HG02610 (cell line): ENCODE results near the gene ABCC6.

Source experiments
- ATAC-seq: cut with Tn5 transposase; IDR thresholded peaks from one replicate; pipeline ENCODE4 v1.9.1; 2021; ENCODE audit warnings: mild to moderate bottlenecking, moderate library complexity; ENCODE audit not compliant: unreplicated experiment

Gene ABCC6

DNA sequence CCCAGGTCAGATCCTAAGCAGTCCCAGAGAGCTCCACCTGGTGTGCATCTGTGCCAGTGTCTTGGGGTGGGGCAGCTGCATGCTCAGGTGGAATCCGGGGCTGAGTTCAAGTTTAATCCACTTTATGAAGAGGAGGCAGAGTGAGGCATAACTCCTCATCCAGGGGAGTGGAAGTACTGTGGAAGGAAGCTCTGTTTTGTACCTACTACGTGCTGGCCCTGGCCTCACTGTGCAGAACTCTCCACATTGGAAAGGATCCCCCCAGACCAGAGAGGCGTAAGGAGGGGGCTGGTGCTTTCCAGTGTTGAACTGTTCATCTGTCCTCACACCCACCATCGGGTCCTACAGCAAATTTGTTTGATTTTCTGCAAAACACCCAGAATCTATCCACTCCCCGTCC is 78.0 kb downstream of the ABCC6 start:
- no peak for ATAC-seq

DNA sequence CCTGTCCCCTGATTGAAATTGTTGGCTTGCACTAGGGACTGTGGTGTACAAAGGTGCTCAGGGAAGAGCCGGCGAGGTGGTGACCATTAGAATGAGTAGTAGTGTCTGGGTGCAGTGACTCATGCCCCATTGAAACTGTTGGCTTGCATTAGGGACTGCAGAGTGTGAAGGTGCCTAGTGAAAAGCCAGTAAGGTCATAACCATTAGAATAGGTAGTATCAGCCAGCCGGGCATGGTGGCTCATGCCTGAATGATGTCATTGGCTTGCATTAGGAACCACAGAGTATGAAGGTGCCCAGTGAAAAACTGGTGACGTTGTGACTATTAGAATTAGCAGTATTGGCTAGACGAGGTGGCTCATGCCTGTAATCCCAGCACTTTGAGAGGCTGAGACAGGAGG is 78.9 kb downstream of the ABCC6 start:
- no peak for ATAC-seq

GRCh38 chr16:16143931-16144330 is 79.4 kb downstream of the ABCC6 start:
- no peak for ATAC-seq

- no peak for ATAC-seq
These were observed 80.1 kb downstream of the ABCC6 start for GRCh38 chr16:16143038-16143763.

DNA sequence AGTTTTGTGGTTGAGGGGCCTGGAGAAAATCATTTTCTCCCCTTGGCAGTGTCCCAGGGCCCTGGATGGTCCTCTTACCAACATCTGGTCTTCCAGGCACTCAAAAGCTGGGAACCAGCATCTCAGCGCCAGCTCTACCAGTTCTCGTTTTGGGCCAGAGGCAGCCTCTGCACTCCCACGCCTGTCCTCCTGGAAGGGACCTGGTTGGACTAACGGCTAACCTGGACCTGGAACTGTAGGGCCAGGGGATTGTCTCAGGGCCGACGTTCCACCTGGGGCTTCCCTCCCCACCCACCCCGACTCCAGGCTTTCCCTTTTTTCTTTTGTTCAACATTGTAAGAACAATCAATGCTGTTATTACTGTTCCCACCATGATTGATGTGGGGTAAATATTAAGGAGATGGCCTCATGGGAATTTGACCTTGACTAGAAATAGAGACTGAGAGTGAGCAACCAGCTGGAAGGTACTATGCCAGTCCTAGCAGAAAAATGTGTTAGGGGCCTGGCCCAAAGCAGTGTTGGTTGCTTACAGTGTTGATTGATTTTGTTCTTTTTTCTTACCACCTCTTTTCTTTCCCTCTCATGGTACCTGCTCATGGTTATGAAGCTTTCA is 81.4 kb downstream of the ABCC6 start:
- no peak for ATAC-seq

DNA sequence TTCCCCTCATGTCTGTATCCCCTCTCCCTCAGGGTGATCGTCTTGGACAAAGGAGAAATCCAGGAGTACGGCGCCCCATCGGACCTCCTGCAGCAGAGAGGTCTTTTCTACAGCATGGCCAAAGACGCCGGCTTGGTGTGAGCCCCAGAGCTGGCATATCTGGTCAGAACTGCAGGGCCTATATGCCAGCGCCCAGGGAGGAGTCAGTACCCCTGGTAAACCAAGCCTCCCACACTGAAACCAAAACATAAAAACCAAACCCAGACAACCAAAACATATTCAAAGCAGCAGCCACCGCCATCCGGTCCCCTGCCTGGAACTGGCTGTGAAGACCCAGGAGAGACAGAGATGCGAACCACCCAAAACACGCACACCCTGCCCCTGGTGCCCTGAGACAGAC is 82.2 kb downstream of the ABCC6 start:
- no peak for ATAC-seq

DNA sequence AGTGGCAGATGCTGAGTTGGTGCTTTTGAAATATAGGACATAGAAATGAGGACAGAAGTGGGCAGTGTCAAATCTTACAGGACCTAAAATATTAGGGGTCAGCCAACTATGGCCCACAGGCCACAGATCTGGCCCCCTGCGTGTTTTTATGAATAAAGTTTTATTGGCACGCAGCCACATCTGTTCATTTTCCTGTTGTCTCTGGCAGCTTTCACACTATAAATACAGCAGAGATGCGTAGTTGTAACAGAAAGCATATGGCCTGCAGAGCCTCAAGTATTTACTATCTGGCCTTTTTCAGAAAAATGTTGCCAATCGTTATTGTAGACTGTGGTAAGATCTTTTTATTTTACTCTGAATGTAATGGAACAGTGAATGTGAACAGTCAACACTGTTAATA is 82.8 kb downstream of the ABCC6 start:
- no peak for ATAC-seq

DNA sequence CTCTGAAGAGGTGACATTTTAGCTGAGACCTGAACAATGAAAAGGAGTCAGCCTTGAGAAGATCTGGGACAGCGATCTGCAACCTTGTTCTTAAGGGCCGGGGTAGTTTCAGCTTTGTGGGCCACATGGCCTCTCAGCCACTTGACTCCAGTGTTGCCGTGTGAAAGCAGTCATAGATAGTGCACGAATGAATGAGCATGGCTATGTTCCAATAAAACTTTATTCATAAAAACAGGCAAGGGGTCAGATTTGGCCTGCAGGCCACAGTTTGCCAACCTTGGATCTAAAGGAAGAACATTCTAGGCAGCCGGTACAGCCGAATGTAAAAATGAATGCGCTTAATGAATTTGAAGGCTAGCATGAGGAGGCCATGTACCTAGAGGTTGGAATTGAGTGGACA is 83.5 kb downstream of the ABCC6 start:
- ATAC-seq = no peak

- no peak for ATAC-seq
These were observed 84.2 kb downstream of the ABCC6 start for GRCh38 chr16:16139061-16139460.

- no peak for ATAC-seq
These were observed 85.2 kb downstream of the ABCC6 start for GRCh38 chr16:16138034-16138635.

DNA sequence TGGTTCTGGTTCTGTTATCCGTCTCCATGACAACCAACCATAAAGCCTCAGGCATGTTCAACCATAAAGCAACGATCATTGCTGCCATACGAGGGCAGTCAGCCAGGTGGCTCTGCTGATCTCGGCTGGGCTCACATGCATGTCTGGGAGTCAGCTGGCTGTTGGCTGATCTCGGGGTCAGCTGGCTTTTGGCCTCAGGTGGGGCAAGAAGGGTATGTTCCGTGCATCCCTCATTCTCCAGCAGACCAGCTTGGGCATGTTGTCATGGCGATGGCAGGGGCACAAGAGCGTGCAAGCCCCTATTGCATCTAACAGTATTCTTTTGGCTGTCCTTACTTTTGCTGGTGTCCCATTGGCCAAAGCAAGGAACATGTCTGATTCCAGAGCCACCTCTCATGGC is 86.2 kb downstream of the ABCC6 start:
- ATAC-seq = no peak

- no peak for ATAC-seq
These were observed 86.7 kb downstream of the ABCC6 start for GRCh38 chr16:16136588-16136987.

DNA sequence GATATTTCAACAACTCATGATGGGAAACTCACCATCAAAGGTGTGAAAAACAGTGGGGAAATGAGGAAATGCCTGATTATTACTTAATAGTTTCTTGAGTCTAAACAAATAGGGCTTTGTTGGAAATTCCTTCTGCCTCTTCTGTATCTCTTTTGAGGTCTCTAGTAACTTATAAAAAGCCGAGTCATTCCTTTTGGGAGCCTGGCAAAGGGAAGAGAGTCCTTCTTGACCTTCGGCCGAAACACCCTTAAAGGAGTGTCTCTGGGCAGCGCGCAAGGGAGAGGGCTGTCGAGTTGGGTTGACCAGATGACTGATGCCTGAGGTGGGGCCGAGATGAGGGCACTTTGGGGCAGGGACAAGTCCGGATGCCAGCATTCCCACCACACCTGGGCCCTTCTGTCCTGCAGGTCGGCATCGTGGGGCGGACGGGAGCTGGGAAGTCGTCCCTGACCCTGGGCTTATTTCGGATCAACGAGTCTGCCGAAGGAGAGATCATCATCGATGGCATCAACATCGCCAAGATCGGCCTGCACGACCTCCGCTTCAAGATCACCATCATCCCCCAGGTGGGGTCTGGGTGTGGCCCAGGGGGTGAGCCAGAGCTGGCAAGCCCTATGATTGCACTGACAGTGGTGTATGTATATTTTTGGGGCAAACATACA is 89.2 kb downstream of the ABCC6 start:
- no peak for ATAC-seq

DNA sequence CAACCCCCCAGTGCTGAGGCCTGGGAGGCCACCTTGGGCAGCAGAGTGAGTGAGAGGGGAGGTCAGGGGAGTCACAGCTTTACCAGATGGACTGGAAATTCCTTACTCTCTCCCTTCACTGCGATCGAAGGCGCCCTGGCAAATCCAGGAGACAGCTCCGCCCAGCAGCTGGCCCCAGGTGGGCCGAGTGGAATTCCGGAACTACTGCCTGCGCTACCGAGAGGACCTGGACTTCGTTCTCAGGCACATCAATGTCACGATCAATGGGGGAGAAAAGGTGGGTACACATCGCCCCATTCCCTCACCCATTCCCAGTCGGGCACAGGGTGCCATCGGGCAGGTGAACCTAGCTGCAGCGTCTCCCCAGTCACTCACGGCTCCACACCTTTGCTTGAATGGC is 91.6 kb downstream of the ABCC6 start:
- ATAC-seq = no peak

DNA sequence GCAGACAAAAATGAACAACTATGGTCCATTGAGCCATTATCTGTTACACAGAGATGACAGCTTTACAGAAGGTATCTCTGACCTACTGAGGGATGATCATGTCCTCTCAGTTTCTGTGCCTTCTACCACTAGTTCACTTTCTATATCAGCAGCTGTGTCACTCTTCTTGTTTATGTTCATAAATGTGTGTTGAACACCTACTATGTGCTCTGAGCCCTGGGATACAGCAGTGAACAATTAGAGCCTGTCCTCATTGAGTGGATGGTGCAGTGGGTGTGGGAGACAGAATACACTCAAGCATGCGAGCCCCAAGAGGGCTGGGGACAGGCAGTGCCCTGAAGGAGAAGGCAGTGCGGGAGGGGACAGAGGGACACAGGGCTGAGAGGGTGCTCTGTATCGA is 92.1 kb downstream of the ABCC6 start:
- no peak for ATAC-seq

GRCh38 chr16:16127469-16128116 is 95.7 kb downstream of the ABCC6 start:
- no peak for ATAC-seq

- no peak for ATAC-seq
These were observed 96.4 kb downstream of the ABCC6 start for GRCh38 chr16:16126896-16127295.

GRCh38 chr16:16124974-16125373 is 98.3 kb downstream of the ABCC6 start:
- ATAC-seq = no peak

DNA sequence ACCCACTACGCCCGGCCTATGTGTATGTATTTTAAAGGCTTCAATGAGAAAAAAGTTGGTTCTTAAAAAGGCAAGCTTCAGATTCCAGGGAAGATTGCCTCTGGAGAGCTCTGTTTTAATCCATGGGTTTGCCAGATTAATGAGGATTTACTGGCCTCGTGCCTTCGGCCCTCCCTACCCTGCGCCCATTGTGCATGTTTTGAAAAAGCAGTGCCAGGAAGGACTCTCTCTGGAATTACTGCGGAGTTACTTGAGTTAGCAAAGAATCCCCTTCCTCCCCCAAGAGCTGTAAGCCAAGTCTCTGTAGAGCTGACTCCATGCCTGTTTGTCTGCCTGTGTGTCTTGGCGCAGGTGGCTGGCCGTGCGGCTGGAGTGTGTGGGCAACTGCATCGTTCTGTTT is 98.9 kb downstream of the ABCC6 start:
- ATAC-seq = no peak

GRCh38 chr16:16122264-16122663 is 101.0 kb downstream of the ABCC6 start:
- ATAC-seq = no peak

DNA sequence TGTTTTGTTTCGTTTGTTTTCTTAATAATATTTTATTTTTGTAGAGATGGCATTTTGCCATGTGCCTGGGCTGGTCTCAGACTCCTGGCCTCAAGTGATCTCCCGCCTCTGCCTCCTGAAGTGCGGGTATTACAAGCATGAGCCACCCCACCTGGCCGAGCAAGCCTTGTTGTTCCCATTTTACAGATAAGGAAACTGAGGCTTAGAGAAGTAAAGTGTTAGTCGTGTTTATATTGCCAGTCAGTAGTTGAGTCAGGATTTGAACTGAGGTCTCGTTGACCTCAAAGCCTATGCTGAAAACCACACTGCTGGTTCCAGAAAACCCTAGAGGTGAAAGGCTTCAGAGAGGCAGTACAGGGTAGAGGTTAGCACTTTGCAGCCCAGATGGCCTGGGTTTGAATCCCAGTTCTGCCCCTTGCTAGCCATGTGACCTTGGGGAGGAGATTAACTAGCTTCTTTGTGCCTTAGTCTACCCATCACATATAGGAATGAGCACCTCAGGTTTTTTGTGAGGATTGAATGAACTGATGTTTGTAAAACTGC is 102.0 kb downstream of the ABCC6 start:
- no peak for ATAC-seq
